Prostate gland (tissue), 2 donors: ENCODE measurements around the gene ASF1A.

Source experiments
- POLR2A ChIP-seq: fragments of 450-650 bp; IDR thresholded peaks from one replicate; pipeline ENCODE4 v1.6.1; 2016; ENCODE audit warnings: antibody characterized with exemption, mild to moderate bottlenecking
- TF ChIP-seq, protein P1 (sequence below), 4 experiments: fragments of 200-600 bp in 2 of 4; fragments of 450-650 bp in 2 of 4; sonication (generic) in 2 of 4; IDR thresholded peaks; 1 replicate in 3 of 4; 2 replicates in 1 of 4; pipeline ENCODE4 v1.5.1; 2016 to 2019; ENCODE audit warnings: antibody characterized with exemption in 4 of 4, mild to moderate bottlenecking in 2 of 4, moderate library complexity in 2 of 4

DNA sequence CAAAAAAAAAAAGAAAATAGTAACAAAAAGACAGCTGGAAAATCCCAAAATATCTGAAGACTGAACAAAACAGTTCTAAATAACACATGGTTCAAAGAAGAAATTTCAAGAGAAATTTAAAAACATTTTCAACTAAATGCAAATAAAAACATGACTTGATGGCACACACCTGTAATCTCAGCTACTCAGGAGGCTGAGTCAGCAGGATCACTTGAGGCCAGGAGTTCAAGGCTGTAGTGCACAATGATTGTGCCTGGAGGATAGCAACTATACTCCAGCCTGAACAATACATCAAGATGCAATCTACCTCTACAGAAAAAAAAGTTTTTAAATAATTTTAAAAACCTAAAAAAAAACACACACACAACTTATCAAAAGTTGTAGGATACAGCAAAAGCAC is 21.6 kb upstream of the ASF1A start:
- TF ChIP-seq, protein P1, sequence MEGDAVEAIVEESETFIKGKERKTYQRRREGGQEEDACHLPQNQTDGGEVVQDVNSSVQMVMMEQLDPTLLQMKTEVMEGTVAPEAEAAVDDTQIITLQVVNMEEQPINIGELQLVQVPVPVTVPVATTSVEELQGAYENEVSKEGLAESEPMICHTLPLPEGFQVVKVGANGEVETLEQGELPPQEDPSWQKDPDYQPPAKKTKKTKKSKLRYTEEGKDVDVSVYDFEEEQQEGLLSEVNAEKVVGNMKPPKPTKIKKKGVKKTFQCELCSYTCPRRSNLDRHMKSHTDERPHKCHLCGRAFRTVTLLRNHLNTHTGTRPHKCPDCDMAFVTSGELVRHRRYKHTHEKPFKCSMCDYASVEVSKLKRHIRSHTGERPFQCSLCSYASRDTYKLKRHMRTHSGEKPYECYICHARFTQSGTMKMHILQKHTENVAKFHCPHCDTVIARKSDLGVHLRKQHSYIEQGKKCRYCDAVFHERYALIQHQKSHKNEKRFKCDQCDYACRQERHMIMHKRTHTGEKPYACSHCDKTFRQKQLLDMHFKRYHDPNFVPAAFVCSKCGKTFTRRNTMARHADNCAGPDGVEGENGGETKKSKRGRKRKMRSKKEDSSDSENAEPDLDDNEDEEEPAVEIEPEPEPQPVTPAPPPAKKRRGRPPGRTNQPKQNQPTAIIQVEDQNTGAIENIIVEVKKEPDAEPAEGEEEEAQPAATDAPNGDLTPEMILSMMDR (IDR thresholded peaks at IDR 0.05) = no peak
- no peak for TF ChIP-seq POLR2A
